GM21528 (cell line): ENCODE results near the gene CENPP.

Source experiments
- ATAC-seq: cut with Tn5 transposase; IDR thresholded peaks from one replicate; pipeline ENCODE4 v1.9.1; 2021; ENCODE audit warnings: mild to moderate bottlenecking, moderate library complexity; ENCODE audit not compliant: unreplicated experiment, low FRiP score

CENPP gene

DNA sequence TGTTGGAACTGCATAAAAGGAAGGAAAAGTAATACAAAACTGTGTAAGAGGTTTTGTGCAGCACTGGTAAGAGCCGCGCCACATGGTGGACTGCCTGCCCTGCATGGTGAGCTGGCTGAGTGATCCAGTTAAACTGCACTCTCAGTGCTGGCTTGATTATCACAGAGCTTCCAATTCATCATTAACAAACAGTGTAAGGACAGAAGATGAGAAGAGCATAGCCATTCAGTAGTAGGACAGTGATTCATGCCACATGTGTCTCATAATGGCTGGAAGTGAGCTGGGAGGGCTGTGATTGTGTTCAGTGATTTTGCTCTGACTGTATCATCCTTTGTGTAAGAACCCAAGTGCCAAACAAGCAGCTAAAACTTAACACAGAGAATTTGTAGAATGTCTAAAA is 142.5 kb downstream of the CENPP start:
- ATAC-seq = no peak

- ATAC-seq = no peak
These were observed 148.8 kb downstream of the CENPP start for GRCh38 chr9:92474587-92474986.

- no peak for ATAC-seq
These were observed 151.2 kb downstream of the CENPP start for GRCh38 chr9:92476962-92477361.

- no peak for ATAC-seq
These were observed 153.0 kb downstream of the CENPP start for GRCh38 chr9:92478783-92479182.

DNA sequence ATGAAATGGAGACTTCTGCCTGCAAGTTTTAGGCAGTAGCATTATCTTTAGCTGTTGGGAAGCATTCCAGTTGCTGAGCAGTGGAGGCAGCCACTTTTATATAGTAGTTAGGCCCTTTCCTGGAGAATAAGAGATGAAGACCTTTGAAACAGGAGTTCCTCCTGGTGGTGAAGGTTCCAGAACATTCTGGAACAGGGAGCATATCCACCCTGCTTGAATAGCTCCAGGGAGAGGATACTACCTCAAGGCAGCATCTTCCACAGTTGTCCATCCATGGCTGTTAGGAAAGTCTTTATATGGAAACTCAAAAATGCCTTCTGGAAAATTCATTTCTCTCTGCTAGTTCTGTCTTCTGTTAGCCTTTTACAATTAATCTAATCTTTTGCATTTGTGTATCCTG is 153.6 kb downstream of the CENPP start:
- no peak for ATAC-seq

GRCh38 chr9:92480291-92480771 is 154.6 kb downstream of the CENPP start:
- no peak for ATAC-seq

- no peak for ATAC-seq
These were observed 155.4 kb downstream of the CENPP start for GRCh38 chr9:92480986-92481633.

- no peak for ATAC-seq
These were observed 156.6 kb downstream of the CENPP start, which contains the start of gene ASPN for GRCh38 chr9:92482329-92482728. Gene ASPN (minus strand): TSS chr9:92482506.

- ATAC-seq = no peak
These were observed 157.1 kb downstream of the CENPP start for GRCh38 chr9:92482805-92483204.

DNA sequence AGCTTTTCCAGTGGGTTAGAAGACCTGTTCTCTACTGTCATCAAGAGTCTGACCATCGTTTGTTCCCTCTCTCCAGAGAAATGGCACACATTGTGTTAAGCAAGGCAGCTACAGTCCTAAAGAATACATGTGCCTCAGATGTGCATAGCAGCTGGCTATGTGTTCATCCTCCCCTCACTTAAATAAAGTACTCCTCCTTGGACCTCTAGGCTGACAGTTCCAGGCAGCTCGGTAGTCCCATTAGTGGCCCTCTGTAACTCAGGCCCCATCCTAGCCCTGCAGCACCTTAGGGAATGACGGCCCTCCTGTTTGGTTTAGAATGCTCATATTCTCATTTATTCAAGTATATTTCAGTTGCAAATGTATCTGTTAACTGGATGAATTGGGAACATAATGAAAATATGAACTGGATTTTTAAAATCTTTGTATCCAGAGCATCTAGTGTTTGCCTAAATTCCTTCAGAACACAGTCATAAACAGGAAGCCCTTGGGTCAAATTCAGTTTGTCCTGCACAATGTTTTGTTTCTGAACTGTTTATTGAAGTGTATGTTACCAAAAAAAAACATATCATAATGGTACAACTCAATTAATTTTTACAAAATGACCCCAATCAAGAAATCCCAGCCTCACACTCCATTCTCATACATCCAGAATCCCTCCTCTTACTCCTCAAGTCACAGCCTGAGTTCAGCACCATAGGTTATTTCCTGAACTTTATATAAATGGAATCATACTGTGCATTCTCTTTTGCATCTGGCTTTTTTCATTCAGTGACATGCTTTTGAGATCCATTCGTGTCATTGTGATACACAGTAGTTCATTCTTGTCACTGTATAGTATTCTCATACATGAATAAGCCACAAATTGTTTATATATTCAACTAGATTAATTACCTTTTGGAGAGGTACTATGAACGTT is 158.1 kb downstream of the CENPP start:
- no peak for ATAC-seq

DNA sequence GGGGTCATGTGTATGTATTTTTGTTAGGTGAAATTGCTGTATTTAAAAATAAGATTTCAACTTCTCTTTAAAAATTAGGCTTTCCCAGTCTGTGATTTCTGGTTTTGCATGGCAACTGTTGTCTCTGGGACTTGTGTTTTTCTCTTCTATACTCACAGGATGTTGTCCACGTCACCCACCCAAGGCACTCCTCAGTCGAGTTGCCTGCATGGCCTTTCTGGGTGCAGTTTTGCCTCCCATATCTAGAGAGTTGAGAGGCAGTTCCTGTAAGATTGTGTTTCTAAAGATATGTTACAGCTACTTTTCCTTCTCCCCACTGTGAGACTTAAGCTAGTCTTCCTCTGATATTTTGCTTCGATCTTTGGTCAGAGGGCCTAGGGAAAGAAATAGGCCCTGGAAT is 158.8 kb downstream of the CENPP start:
- ATAC-seq = no peak

GRCh38 chr9:92486371-92486770 is 160.6 kb downstream of the CENPP start:
- no peak for ATAC-seq

DNA sequence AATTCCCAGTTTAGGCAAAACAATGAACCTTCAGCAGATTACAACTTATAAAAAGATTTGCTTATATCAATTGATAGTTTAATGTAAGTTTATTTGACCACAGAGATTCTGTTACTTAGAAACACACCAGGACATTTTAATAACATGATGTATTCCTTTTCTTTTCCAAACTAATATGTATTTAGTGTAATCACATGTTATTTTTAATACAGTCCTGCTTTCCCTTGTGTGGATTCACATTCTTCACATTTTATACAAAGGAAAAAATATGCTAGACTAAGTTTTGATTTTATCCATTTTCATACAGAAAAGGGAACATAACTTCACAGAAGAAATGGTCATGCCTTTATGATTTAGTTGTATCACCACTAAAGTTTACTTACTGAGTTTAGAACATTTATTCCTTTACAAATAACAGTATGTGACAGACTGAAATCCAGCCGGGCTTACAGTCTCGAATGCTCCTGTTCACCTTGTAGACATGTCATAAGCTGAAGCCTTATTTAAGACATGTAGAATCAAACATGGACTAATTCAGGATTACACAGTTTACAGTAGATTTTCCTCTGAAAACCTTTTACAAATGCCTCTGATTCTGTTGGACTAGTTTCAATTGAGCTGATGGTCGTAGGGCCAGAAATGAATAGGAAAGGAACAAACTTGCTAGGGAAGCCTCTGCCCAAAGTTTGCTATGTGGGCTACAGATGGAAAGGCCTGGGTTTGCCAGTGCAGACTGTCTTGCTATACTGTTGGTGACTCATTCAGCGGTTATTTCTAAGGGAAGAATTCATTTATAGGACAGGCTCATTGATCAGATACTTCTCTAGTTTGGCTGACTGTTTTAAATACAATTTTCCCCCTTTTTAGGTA is 163.2 kb downstream of the CENPP start:
- no peak for ATAC-seq

DNA sequence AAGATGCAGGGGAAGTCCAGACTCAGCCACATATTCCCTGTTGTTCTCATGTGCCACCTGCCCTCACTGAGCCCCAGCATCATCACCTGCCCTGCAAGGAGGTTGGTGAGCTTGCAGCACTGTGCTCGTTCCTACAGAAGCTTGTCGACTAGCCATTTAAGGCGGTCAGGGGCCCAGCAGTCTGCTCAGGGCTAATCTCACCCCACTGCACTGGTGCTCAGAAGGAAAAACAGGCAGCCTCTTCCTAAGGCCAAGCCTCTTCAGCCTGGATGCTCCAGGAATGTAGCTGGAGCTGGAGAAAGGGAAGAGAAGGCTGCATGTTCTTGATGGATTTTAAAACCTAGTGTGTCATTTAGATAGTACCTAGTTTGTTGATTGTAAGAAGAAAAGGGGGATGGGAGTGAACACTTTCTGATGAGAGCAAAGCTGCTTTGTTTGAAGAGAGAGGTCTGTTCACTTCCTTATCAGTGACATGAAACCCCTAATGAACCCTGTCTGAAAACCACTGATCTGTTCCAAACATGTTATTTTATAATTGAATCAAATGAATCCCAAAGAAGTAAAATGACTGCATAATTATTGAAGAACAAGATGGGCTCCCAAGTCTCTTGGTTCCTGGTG is 167.1 kb downstream of the CENPP start:
- no peak for ATAC-seq

DNA sequence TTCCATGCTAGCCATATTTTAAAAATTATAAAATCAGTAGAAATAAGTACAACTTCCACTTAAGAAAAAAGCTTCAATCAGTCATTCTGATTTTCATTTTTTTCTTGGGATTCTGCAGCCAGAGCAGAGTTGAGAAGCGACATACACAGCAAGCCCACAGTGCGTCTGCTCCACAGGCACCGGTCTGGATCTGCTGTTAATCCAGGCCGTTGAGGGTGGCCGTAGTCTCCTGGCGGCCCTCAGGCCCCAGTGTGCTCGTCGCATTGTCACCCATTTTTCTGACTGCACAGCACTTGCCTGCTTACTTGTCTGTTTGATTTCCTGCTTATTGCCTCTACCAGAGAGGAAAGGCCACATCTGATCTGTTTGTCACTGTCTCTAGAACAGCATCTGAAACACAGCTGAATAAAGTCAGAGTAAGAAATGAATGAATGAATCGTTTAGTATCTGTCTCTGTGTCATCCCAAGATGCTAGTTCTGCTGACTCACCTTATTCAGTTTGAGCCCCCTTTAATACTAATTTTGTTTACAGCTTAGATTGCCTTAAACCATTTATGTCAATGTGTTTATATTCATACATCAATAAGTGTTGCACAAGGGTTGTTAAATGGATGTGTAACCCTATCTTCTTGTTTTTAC is 168.1 kb downstream of the CENPP start:
- ATAC-seq = no peak

DNA sequence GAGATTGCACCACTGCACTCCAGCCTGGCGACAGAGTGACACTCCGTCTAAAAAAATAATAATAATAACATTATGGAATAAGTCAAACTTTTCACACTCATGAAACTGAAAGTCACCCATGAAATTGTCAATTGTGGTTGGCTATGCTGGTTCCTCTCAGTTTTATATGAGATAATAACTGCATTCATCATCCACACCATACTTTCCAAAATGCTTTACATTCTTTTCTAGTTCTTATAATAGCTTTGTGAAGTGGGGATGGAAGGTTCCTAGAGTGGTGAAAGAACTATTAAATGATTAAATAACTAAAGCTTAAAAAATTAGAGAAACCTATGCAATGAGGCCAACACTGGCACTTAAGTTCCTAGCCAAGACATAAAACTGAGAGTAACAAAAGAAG is 169.1 kb downstream of the CENPP start:
- ATAC-seq = no peak

- ATAC-seq = no peak
These were observed 170.8 kb downstream of the CENPP start for GRCh38 chr9:92496396-92497176.

DNA sequence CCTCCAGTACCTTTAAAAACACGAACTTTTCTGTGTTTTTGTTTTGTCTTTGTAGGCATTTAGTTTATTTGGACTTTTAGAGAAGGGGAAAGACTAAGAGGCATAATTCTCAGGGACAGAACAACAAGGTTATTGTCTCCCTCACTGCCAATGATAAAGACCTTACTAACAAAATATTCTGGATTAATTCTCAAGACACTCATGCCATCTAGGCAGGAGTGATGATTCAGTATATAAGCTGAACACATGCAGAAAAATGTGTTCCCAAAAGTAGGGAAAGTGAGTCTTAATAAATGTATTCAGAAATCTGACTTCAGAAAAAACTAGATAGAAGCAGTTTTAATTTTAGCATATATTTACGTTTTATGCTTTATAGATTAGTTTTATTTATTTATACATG is 173.9 kb downstream of the CENPP start:
- no peak for ATAC-seq

- ATAC-seq = no peak
These were observed 175.0 kb downstream of the CENPP start for GRCh38 chr9:92500725-92501124.
